NOMO-1 treated with DMSO at 0.1 percent for 48 hours (cell line): ENCODE measurements around the gene CHFR.
"Not testable (repeated sequence)": the region's sequence is repeated elsewhere in the genome, so short reads cannot be mapped to it uniquely, and the experiment has no call there.

Source experiments
- DNase-seq: peaks from one replicate; lab custom pipeline; 2025; ENCODE audit not compliant: unreplicated experiment; lab: John Stamatoyannopoulos, UW

CHFR gene

GRCh38 chr12:132874175-132874574 is 13.2 kb downstream of the CHFR start:
- no peak for DNase-seq

DNA sequence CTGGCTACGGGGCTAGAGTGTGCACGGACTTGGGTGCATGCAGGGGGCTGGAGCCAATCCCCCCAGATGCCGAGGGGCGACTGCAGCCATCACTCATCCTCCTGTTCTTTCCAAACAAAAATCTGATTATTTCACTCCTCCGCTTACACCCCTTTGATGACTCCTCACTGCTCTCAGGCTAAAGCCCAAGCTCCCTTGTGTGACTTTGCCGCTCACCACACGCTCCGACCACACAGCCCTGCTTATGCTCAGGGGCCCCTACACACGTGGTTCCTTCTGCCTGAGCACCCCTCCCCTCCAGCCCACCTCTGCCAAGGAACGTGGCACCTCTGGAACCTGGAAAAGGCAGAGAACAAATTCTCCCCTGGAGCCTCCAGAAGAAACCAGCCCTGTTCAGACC is 13.7 kb downstream of the CHFR start:
- DNase-seq: no peak

GRCh38 chr12:132872975-132873421 is 14.4 kb downstream of the CHFR start:
- DNase-seq: no peak

DNA sequence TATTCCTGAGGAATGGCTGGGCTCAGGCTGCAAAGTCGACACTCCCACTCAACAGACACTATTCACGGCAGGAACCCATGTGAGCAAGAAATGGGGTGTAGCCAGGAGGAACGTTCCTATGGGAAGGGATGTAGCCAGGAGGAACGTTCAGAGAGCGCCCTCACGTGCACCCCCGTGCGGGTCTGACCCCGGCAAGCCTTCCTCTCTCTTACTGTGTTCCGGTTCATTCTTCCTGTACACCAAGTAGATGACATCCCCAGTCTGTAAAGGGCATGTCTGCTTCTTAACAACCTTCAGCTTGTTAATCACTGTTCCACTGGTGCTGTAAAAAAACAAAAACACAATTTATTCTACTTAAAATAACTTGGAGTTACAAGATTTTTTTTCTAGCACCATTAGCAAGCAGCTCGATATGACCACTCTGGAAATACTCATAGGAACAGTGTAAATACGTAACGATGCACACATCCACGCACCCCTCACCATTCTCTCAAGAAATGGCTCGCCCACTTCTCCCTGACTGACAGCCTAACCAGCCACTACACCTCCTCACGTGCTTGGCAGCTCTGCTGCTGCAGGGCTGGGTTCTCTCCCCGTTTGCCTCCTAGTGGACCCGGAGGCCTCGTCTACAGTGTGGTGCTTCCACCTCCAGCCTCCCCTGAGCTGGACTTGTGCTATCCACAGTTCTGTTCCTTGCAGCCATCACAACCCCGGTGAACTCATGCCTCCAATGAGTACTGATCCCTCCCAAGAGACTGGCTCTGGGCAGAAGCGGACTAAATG is 15.1 kb downstream of the CHFR start:
- DNase-seq: no peak

DNA sequence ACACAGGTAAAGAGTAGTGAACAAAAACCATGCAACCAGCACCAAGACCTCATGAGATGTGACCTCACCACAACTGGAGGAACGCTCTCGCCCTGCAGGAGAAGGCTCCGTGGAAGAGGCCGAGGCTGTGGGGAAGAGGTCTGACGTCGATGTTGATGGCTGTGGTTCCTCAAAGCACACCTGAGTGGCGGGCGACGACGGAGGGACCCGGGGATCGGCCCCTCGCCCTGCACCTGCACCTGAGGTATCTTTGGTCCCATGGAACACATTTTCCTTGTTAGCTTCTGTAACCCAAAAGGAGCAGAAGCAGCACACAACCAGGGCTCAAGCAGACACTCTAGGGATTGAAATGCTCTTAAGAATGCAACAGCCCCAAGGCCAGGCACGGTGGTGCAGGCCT is 17.9 kb downstream of the CHFR start:
- no peak for DNase-seq

- DNase-seq: peak; percentile 1
Observed at GRCh38 chr12:132866251-132866828, 21.1 kb downstream of the CHFR start.

GRCh38 chr12:132861558-132861957 is 25.8 kb downstream of the CHFR start:
- DNase-seq: no peak

- DNase-seq: no peak
Observed at GRCh38 chr12:132858718-132859266, 28.6 kb downstream of the CHFR start.

- not testable (repeated sequence) for DNase-seq
Observed at GRCh38 chr12:132857019-132857418, 30.4 kb downstream of the CHFR start.

DNA sequence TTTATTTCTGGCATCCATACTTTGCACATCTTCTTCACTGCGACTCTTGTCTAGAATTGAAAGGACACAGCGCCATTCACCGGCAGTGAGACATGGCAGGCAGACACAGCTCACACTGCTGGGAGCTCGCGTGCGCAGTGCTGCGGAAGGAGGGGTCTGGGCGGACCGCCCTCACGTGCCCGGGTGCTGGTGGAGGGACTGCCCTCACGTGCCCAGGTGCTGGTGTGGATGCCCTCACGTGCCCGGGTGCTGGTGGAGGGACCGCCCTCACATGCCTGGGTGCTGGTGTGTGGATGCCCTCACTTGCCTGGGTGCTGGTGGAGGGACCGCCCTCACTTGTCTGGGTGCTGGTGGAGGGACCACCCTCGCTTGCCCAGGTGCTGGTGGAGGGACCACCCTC is 30.8 kb downstream of the CHFR start:
- no peak for DNase-seq

DNA sequence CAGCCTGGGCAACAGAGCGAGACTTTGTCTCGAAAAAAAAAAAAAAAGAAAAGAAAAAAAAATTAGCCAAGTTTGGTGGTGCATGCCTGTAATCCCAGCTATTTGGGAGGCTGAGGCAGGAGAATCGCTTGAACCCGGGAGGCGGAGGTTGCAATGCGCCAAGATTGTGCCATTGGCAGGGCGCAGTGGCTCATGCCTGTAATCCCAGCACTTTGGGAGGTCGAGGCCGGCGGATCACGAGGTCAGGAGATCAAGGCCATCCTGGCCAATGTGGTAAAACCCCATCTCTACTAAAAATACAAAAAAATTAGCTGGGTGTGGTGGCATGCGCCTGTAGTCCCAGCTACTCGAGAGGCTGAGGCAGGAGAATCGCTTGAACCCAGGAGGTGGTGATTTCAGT is 32.2 kb downstream of the CHFR start:
- not testable (repeated sequence) for DNase-seq

GRCh38 chr12:132853285-132854092 is 33.9 kb downstream of the CHFR start:
- DNase-seq: no peak

DNA sequence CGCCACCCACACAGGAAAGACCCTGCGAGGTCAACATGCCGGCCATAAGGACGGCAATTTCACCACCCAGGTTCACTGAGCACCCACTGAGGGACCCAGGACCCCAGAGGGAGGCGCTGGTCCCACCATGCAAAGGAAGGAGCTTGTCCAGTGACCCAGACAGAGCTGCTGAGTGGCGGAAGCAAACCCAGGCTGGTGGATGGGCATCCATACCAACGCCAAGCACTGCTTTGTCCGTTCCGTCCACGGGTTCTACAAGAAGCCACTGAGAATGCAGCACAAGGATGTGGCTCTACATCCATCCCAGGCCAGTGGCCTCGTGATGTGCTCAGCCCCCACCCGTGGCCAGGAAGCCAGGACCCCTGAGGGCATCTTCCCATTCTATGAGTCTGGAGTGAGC is 34.9 kb downstream of the CHFR start:
- DNase-seq: no peak

- no peak for DNase-seq
Observed at GRCh38 chr12:132851465-132851864, 35.9 kb downstream of the CHFR start.

DNA sequence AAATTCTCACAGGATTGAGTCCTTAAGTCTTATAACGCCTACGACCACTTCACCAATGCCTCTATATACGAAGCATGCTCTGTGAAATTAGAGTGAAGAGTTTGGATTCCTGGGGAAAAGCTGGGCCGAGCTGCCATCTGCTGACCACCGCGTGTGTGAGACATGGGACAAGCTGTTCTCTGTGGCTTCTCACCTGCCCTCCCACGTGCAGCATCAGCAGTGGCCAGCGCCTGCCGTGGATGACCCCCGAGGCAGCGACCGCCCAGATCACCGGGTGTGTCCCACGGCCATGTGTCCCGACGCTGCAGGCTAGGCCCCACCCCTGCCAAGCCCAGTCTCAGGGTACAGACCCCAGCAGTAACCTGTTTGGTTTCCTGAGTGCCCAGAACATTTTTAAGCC is 37.1 kb downstream of the CHFR start:
- DNase-seq: no peak

DNA sequence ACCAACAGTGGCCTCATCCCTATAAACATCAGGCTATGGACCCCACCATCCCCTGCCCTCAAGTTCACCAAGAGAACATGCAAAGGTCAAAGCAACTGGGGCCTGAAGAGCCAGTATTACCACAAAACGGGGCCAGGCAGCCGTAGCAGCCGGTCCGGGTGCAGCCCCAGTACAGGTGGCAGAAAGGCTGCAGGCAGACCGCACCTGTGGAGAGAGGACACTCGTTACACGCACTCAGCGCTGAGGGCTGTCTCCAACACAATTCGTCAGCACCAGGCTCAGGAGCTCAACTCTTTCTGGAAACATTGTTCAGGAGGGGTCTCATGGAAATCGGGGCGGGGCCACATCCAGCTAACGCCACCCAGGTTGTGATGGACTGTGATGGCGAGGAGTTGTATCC is 38.9 kb downstream of the CHFR start:
- DNase-seq: no peak

- no peak for DNase-seq
Observed at GRCh38 chr12:132847363-132848356, 39.7 kb downstream of the CHFR start.

- DNase-seq: not testable (repeated sequence)
Observed at GRCh38 chr12:132844681-132845080, 42.7 kb downstream of the CHFR start.

DNA sequence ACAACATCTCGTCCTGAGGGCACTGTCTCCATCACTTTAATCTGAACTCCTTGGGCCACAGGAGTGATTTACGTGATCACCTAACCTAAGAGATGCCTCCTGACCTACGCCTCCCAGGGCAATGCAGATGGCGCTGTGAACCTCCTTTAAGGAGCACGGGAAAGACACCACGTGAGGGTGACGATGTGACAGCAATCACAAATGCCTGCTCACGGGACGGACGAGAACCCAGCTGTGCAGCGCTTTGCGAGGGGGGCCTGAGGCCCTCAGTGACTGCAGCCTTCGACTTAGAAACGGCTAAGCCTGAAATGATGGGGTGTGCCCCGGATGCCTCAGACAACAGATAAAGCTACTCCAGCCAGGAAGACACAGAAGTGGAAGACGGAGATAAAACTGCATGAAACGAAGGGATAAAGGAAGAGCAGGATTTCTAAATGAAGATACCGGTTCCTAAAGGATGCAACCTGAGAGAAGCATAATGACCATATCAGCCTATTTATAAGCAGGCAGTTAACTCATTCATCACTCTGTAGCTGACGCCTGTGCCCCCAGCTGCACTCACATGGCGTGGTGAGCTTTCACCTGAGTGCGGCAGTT is 44.9 kb downstream of the CHFR start:
- no peak for DNase-seq

DNA sequence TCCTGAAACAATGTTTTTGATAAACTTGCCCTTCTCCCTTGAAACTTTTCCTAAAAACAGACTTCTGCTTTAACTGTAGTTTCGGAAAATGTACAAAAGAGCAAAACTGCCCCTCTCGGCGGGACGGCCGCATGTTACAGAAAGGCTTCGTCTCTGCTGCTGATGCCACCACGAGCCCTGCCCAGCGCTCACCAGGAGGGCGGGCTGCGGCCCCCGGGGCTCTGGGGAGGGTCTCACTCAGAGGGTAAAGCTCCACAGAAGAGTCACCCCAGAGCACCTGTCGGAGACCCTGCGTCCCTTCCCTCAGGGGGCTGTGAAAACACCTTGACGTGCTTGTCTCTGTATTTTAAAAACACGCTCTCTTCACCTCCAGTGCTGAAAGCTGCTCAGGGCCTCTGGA is 46.3 kb downstream of the CHFR start:
- no peak for DNase-seq
